OCI-LY1 (cell line): ENCODE measurements around the gene CCDC57.

Source experiments
- EZH2 ChIP-seq: fragments of 200-600 bp; sonication (generic), shearing (Covaris generic); IDR thresholded peaks from 2 replicates; pipeline ENCODE4 v1.8.0; 2017; ENCODE audit warnings: borderline replicate concordance, mixed run types, mild to moderate bottlenecking, antibody characterized with exemption, low read length, moderate library complexity, mixed read lengths
- TF ChIP-seq, protein P1 (sequence below): fragments of 200-600 bp; sonication (generic), shearing (Covaris generic); IDR thresholded peaks from 2 replicates; pipeline ENCODE4 v1.5.1; 2017; ENCODE audit warnings: mild to moderate bottlenecking, antibody characterized with exemption, low read length, moderate library complexity, mixed read lengths

DNA sequence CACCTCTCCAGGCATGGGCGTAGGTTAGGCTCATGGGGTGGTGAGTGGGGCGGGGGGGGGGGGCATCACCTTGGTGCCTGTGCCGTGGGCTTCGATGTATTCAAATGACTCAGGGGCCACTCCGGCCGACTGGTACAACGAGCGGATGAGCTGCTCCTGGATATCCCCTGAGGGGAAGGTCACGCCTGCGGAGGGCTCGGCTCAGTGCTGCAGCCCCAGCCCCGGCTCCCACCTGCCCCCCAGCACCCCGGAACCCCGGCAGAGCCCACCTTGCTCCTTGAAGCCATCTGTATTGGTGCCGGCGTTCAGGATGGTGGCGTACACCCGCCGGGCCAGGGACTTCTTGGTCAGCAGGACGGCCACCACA is 120.0 kb downstream of the CCDC57 start:
- TF ChIP-seq, protein P1, sequence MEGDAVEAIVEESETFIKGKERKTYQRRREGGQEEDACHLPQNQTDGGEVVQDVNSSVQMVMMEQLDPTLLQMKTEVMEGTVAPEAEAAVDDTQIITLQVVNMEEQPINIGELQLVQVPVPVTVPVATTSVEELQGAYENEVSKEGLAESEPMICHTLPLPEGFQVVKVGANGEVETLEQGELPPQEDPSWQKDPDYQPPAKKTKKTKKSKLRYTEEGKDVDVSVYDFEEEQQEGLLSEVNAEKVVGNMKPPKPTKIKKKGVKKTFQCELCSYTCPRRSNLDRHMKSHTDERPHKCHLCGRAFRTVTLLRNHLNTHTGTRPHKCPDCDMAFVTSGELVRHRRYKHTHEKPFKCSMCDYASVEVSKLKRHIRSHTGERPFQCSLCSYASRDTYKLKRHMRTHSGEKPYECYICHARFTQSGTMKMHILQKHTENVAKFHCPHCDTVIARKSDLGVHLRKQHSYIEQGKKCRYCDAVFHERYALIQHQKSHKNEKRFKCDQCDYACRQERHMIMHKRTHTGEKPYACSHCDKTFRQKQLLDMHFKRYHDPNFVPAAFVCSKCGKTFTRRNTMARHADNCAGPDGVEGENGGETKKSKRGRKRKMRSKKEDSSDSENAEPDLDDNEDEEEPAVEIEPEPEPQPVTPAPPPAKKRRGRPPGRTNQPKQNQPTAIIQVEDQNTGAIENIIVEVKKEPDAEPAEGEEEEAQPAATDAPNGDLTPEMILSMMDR = no peak
- no peak for TF ChIP-seq EZH2
